HG02798 (cell line): ENCODE measurements around the gene NKAPL.

Source experiments
- ATAC-seq: cut with Tn5 transposase; IDR thresholded peaks from one replicate; pipeline ENCODE4 v1.9.1; 2021; ENCODE audit warnings: mild to moderate bottlenecking; ENCODE audit not compliant: unreplicated experiment, poor library complexity

Gene NKAPL

DNA sequence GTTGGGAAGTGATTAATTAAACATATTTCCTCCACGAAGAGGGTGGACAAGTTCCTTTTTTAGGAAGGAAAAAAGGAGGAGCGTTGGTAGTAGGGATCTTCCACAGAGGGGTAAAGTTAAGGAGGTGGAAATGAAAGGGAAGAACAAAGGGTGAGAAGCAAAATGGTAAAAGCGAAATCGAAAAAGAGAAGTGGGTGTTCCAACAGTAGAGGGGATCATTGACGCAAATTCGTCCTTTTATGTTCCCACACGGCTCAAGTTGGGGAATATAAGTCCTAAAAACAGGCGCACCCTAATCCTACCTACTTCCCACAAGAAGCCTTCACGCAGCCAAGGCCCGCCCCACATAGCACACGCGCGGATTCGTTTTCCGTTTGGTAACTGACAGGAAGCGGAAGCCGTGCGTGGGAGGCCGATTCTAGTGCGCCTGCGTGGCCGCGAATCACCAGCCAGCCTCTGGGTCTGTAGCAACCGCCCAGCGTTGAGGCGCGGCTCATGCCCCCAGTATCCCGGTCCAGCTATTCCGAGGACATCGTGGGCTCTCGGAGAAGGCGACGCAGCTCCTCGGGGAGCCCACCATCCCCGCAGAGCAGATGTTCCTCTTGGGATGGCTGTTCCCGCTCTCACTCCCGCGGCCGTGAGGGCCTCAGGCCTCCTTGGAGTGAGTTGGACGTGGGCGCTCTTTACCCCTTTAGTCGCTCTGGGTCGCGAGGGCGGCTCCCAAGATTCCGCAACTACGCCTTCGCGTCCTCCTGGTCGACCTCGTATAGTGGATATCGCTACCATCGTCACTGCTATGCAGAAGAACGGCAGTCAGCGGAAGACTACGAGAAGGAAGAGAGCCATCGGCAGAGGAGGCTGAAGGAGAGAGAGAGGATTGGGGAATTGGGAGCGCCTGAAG lies at the start of gene NKAPL:
Gene NKAPL, plus strand, starts transcription at position 421 of the 901 bp plus-strand sequence. Its CDS starts 75 bp downstream, at position 496.
- no peak for ATAC-seq

DNA sequence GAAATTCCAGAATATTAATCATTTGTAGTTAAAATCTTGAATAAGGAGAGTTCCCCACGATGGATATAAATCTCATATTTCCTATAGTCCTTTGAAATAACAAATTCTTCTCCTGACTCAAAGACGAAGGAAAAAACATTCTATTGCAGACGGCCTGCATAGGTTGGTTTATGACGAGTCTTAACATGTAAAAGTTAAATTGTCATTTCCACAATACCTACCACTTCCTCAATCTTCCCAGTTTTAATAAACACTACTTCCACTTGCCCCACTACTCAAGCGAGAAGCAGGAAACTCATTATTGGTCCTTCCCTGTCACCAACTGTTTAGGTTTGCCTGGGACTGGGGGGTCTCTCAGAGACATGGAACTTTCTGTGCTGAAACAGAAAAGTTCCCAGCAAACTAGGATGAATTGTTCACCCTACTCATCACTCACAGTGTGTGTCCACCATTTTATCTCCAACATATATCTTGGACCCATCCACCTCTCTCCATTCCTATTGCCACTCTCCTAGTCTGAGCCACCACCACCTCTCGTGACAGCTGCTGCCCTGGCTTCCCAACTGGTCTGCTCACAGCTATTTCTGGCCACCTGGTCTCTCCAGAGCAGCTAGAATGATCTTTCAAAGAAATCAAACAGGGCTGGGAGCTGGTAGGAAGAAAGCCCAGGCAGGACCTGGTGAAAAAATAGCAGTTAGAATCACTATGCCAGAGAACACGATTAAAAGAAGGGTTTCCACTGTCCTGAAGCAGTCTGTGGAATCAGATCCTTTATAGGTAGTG lies 49.2 kb upstream of the NKAPL start:
- ATAC-seq: no peak

GRCh38 chr6:28211840-28212509 lies 47.1 kb upstream of the NKAPL start:
- peak; percentile 26 for ATAC-seq

DNA sequence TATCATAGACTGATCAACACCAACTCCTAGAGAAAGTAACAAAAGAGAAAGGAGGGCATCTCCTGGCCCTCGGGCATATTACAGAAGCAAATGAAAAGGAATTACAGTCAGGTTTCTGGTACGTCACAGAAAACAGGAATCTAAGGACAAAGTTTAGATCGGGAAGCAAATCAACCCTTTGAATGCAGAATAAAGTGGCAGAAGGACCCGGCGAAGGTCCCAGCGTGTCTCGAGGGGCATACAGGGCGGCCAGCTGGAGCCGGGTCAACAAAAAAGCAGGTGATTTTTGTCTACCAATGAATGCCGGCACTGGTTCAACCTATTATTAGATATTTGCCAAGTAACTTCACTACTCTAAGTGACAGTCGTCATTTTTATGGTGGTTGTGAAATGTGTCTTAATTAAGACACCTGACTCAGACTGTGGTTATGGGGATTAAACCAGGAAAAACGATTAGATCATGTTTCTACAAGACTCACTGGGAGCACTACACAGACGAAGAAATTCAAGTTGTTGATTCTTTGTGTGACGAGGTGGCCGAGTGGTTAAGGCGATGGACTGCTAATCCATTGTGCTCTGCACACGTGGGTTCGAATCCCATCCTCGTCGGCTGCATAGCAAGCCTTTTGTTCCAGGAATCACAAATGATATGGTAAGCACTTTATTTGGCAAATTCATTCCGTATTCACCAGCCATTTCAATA lies 46.4 kb upstream of the NKAPL start:
- ATAC-seq: peak; percentile 67

DNA sequence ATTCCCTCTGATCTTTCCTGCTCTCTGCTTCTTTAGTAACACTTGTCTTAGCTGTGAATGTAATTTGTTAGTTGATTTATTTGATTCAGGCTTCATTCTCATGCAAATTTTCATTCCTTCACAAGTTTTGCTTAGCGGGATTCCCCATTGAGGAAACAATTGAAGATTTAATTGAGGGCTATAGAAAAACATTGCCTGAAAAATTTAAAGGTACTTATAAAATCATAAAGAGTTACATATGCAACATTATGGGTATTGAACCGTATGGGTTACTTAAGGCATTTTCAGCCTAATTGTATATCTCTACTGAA lies 45.9 kb upstream of the NKAPL start:
- ATAC-seq: no peak

DNA sequence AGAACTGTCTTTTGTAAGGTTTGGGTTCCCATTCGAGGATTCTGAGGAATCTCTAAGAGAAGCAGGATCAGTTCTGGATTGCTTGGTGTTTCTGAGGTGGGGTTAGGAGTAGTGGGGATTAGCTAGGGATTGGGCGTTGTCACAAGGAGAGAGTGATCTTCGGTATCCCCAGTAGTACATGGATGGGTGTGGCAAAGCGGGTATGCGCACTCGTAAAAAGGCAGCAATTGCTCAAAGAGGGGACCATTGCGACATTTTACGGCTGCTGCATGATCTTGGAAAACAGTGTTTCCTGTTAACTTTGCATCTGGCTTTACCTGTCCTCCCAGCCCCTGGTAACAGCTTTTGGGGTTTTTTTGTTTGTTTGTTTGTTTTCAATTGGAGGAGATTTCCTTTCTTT lies 43.7 kb upstream of the NKAPL start:
- no peak for ATAC-seq

DNA sequence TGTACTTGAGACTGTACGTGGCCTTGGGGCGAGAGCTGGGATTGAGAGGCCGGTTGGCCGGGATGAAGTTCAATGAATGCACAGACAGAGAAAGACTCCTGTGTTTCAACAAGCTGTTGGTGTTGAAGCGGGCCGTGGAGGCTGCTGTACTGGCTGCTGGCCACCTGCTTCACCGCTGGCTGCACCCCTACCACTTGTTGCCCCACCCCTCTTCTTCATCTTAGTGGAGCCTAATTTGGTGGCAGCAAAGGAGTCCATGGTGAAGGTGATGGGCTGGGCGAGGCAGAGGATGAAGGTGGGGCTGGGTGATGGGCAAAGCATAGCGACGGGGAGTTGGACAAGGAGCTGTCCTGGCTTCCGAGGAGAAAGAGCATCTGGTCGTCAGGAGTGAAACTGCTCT lies 41.2 kb upstream of the NKAPL start:
- ATAC-seq: no peak

GRCh38 chr6:28218312-28219248 lies 40.5 kb upstream of the NKAPL start:
- ATAC-seq: peak; percentile 76

DNA sequence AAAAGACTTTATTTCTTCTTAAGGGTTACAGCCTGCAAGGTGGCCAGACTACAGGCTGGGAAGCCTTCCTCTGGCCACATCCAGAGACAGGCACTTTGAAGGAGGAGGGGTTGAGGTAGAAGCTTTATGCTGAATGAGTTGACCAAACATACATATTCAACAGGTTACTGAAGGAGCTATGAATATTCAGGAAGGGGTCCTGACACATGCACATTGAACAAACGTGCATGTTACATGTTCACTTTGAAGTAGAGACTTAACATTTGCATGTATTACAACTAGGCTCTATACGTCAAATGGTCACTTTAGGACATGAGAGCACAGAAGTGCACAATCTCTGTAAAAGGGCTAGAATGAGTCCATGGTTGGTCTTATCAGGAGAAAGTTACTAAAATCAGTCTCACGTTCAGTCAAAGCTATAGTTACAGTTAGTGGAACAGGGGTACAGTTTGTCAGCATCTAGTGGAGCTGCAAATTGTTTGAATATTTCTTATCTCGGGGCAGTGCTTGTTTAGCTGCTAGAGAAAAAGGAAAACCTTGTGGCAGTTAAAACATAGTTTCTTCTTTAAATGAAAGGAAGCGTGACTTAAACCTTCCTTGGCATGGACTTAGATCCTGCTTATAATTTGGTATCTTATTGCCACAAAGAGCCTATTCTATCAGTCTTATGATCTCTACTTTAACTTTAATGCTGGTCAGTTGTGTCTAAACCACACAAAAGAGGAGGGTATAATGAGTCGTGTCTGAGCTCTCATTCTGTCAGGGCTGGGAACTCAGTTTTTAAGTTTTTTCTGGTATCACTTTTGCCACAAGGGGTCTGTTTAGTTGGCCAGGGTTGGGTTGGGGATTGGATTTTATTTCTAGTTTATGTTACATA lies 38.6 kb upstream of the NKAPL start:
- ATAC-seq: no peak

DNA sequence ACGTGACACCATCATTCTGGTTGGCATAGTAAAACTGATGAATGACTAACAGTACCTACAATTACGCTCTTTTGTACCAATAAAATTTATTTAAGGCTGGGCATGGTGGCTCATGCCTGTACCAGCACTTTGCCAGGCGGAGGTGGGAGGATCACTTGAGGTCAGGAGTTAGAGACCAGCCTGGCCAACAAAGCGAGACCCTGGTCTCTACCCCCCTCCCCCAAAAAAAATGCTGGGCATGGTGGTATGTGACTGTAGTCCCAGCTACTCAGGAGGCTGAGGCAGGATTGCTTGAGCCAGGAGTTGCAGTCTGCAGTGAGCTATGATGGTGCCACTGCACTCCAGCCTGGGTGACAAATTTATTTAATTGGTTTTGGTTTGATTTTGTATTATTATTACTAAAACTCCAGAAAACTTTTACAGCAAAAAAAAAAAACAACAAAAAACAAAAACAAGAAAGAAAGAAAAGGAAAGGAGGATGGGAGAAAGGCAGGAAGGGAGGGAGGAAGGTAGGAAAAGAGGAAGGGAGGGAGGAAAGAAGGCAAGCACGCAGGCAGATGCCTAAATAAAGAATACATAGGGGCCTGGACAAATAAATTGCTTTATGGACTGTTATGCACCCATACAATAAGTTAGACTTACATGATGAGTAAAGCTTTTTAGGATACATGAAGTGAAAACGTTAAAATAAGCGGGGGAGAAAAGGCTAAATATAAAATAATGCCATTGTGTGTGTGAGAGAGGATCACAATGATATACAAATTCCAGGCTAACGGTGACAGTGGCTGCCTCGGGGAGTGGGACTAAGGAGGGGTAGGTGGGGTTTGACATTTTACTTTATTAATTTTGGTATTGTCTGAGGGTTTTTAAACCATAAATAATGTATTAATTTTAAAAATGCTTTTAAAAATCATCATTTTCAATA lies 34.7 kb upstream of the NKAPL start:
- no peak for ATAC-seq

DNA sequence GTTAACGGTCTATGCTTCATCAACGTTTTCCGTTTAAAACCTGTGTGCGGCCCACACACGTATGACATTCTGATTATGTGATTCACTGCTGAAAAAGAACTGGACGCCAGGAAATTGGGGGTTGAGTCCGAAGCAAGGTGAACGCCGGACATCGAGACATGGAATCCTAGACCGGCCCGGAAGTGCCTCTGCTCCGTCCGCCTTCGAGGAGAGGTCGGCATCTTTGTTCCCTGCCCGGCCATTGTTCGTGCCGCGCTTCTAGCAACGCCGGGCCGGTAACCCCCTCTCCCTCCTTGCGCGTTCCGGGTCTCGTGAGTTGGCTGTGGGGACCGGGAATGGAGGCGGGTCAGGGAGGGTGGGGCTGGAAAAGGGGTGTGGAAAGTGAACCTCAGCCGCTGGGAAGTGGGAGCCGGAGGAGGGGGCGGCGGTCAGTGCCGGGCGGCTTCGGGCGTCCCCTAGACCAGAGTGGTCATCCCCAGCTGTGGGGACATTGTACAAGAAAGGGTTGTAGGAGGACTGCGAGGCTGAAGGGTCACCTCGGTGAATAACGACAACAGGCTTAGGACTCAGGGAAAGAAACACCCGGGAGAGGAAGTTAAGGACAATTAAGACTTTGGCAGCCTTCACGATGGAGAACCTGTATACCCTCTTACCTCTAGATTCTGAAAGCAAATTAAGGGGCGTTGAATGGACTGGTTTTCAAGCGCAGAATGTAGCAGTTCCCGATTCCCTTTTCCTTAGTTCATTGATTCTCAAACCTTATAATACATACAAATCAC lies 33.9 kb upstream of the NKAPL start, which contains the start of gene ZSCAN9:
Gene ZSCAN9, plus strand, starts transcription at position 220 of the 779 bp plus-strand sequence. CDS start 1,810 bp downstream, outside the sequence.
- peak; percentile 91 for ATAC-seq

- ATAC-seq: no peak
Measured at GRCh38 chr6:28226460-28226859, 32.6 kb upstream of the NKAPL start.

GRCh38 chr6:28232785-28233184 lies 26.3 kb upstream of the NKAPL start:
- no peak for ATAC-seq

DNA sequence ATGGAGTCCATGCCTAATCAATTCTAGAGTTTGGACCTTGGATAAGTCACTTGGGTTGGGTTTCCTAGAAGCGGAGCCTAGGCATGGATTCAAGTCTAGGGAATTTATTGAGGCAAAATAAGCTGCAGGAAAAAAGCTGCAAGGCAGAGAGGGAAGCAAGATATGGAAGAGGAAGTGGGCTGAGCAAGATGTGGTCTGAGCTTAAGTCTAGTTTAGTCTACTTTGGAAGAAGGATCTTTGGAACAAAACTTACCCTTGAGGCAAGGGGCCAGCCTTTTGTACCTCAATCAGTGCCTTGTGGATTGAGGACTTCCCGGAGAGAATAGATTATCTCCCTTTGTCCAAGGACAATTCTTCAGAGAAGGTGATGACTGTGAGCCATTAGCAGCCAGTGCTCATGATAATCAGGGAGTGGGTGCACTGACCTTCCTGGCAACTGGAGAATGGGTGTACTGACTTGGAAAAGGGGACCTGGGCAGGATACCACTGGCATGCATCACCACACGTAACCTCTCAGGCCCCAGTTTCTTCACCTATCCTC lies 23.1 kb upstream of the NKAPL start:
- ATAC-seq: no peak

DNA sequence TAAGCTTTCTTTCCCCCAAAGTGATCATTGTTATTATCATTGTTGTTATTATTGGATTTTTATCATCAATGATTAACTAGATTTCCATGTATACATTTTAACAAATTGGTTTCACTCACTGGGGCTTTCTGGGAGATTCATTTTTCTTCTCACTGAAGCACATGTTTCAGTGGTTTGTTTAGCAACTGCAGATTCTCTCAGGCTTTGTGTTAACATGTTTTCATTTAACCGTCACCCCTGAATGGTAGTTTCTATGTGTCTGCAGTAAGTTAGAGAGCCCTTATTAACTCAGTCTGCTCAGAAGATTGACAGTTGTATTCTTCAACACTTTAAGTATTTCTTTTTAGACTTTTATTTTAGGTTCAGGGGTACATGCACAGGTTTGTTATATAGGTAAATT lies 19.5 kb upstream of the NKAPL start:
- ATAC-seq: peak; percentile 66

- no peak for ATAC-seq
Measured at GRCh38 chr6:28240471-28240870, 18.6 kb upstream of the NKAPL start.
